ENCODE data around the gene BID.

DNA sequence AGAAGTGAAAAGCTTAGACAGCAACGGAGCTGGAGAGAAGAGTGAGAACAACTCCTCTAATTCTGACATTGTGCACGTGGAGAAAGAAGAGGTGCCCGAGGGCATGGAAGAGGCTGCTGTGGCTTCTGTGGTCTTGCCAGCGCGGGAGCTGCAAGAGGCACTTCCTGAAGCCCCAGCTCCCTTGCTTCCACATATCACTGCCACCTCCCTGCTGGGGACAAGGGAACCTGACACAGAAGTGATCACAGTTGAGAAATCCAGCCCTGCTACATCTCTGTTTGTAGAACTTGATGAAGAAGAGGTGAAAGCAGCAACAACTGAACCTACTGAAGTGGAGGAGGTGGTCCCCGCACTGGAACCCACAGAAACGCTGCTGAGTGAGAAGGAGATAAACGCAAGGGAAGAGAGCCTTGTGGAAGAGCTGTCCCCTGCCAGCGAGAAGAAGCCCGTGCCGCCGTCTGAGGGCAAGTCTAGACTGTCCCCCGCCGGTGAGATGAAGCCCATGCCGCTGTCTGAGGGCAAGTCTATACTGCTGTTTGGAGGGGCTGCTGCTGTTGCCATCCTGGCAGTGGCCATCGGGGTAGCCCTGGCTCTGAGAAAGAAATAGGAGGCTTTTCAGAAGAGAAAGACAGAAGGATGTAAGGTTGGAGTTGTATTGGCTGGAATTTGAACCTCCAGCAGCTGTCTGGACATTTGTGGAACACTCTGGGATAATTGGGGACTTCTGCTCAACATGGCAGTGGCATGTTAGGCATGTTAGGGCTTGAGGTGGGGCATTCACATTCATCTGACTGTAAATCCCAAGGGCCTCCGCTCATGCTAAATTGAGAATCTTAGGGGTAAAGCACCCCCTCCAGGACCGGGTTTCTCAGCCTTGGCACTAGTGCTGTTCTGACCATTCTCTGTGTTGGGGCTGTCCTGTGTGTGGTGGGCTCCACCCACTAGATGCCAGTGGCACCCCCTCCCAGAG, 47.1 kb downstream of the BID start:
- TF ChIP-seq, protein P1, sequence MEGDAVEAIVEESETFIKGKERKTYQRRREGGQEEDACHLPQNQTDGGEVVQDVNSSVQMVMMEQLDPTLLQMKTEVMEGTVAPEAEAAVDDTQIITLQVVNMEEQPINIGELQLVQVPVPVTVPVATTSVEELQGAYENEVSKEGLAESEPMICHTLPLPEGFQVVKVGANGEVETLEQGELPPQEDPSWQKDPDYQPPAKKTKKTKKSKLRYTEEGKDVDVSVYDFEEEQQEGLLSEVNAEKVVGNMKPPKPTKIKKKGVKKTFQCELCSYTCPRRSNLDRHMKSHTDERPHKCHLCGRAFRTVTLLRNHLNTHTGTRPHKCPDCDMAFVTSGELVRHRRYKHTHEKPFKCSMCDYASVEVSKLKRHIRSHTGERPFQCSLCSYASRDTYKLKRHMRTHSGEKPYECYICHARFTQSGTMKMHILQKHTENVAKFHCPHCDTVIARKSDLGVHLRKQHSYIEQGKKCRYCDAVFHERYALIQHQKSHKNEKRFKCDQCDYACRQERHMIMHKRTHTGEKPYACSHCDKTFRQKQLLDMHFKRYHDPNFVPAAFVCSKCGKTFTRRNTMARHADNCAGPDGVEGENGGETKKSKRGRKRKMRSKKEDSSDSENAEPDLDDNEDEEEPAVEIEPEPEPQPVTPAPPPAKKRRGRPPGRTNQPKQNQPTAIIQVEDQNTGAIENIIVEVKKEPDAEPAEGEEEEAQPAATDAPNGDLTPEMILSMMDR (IDR thresholded peaks at IDR 0.05; ENCODE audit: insufficient read depth, low read depth, low read length): no peak
- TF ChIP-seq EZH2 (IDR thresholded peaks at IDR 0.05; ENCODE audit: insufficient read depth, low read length): no peak
